Measurements from ENCODE around the gene ITPR2. TPM values are rescaled to one million over a fixed set of nuclear protein-coding genes. Genes with fewer than 3 reads are reported as not detected.

ITPR2 gene
- total and polyA plus RNA-seq, 4 donors = 30.9 to 133 (median 73.2) TPM

- Histone ChIP-seq H3K9me3 (ENCODE audit: control insufficient read depth, insufficient read depth, low read length) (no peaks in the 10 kb centered on the region), H3K27me3 (ENCODE audit: control insufficient read depth, insufficient read depth, low read length) (no peaks in the 10 kb centered on the region), H3K27ac (ENCODE audit: low read depth, low read length) (no peak overlapping the region), H3K4me3 (ENCODE audit: low read depth, low read length) (no peak overlapping the region), H3K36me3 (ENCODE audit: control insufficient read depth, insufficient read depth, low read length) (peaks cover 2% of the 10 kb centered on the region), H3K4me1 (ENCODE audit: control insufficient read depth, insufficient read depth, low read length) (no peaks in the 10 kb centered on the region)
- 100% methylated on average over 2 of the region's 2 CpGs for WGBS (ENCODE audit: insufficient coverage)
- DNase-seq (ENCODE audit: low read depth in 4 of 6, low spot score in 6 of 6) = no peak
Observed at GRCh38 chr12:26717757-26718156, 115.2 kb downstream of the ITPR2 start.

- Histone ChIP-seq H3K36me3 (ENCODE audit: control insufficient read depth, insufficient read depth, low read length) (peaks cover 3% of the 10 kb centered on the region), H3K27me3 (ENCODE audit: control insufficient read depth, insufficient read depth, low read length) (no peaks in the 10 kb centered on the region), H3K4me1 (ENCODE audit: control insufficient read depth, insufficient read depth, low read length) (no peaks in the 10 kb centered on the region), H3K9me3 (ENCODE audit: control insufficient read depth, insufficient read depth, low read length) (no peaks in the 10 kb centered on the region), H3K27ac (ENCODE audit: low read depth, low read length) (no peak overlapping the region), H3K4me3 (ENCODE audit: low read depth, low read length) (no peak overlapping the region)
- WGBS (ENCODE audit: insufficient coverage) = 90% methylated on average over 3 of the region's 5 CpGs
- DNase-seq (ENCODE audit: low read depth in 4 of 6, low spot score in 6 of 6) = no peak
Observed at GRCh38 chr12:26715232-26715631, 117.8 kb downstream of the ITPR2 start.

- Histone ChIP-seq H3K36me3 (ENCODE audit: control insufficient read depth, insufficient read depth, low read length) (peaks cover 3% of the 10 kb centered on the region), H3K4me3 (ENCODE audit: low read depth, low read length) (no peak overlapping the region), H3K9me3 (ENCODE audit: control insufficient read depth, insufficient read depth, low read length) (no peaks in the 10 kb centered on the region), H3K27me3 (ENCODE audit: control insufficient read depth, insufficient read depth, low read length) (no peaks in the 10 kb centered on the region), H3K4me1 (ENCODE audit: control insufficient read depth, insufficient read depth, low read length) (no peaks in the 10 kb centered on the region), H3K27ac (ENCODE audit: low read depth, low read length) (no peak overlapping the region)
- no CpG with 5 or more reads among the region's 8 CpGs for WGBS (ENCODE audit: insufficient coverage)
- no peak for DNase-seq (ENCODE audit: low read depth in 4 of 6, low spot score in 6 of 6)
Observed at GRCh38 chr12:26713885-26714383, 119.1 kb downstream of the ITPR2 start.

GRCh38 chr12:26712892-26713291, 120.1 kb downstream of the ITPR2 start:
- DNase-seq (ENCODE audit: low read depth in 4 of 6, low spot score in 6 of 6) = no peak
- Histone ChIP-seq H3K9me3 (ENCODE audit: control insufficient read depth, insufficient read depth, low read length) (no peaks in the 10 kb centered on the region), H3K4me1 (ENCODE audit: control insufficient read depth, insufficient read depth, low read length) (no peaks in the 10 kb centered on the region), H3K4me3 (ENCODE audit: low read depth, low read length) (no peak overlapping the region), H3K36me3 (ENCODE audit: control insufficient read depth, insufficient read depth, low read length) (peaks cover 3% of the 10 kb centered on the region), H3K27me3 (ENCODE audit: control insufficient read depth, insufficient read depth, low read length) (no peaks in the 10 kb centered on the region), H3K27ac (ENCODE audit: low read depth, low read length) (no peak overlapping the region)
- WGBS (ENCODE audit: insufficient coverage) = 61% methylated on average over 5 of the region's 5 CpGs

- DNase-seq (ENCODE audit: low read depth in 4 of 6, low spot score in 6 of 6) = no peak
Observed at GRCh38 chr12:26711569-26711968, 121.4 kb downstream of the ITPR2 start.

GRCh38 chr12:26711072-26711471, 121.9 kb downstream of the ITPR2 start:
- 80% methylated on average over 4 of the region's 5 CpGs for WGBS (ENCODE audit: insufficient coverage)
- H3K4me3 ChIP-seq (ENCODE audit: low read depth, low read length) = no peak overlapping the region
- H3K27ac ChIP-seq (ENCODE audit: low read depth, low read length) = no peak overlapping the region
- H3K9me3 ChIP-seq (ENCODE audit: control insufficient read depth, insufficient read depth, low read length) = no peaks in the 10 kb centered on the region
- H3K36me3 ChIP-seq (ENCODE audit: control insufficient read depth, insufficient read depth, low read length) = peaks cover 3% of the 10 kb centered on the region
- no peak for DNase-seq (ENCODE audit: low read depth in 4 of 6, low spot score in 6 of 6)
- no peaks in the 10 kb centered on the region for H3K27me3 ChIP-seq (ENCODE audit: control insufficient read depth, insufficient read depth, low read length)
- no peaks in the 10 kb centered on the region for H3K4me1 ChIP-seq (ENCODE audit: control insufficient read depth, insufficient read depth, low read length)

More at GRCh38 chr12:26711569-26711968, 121.4 kb downstream of the ITPR2 start:
- Histone ChIP-seq H3K4me3 (ENCODE audit: low read depth, low read length) (no peak overlapping the region), H3K36me3 (ENCODE audit: control insufficient read depth, insufficient read depth, low read length) (peaks cover 3% of the 10 kb centered on the region), H3K27me3 (ENCODE audit: control insufficient read depth, insufficient read depth, low read length) (no peaks in the 10 kb centered on the region), H3K27ac (ENCODE audit: low read depth, low read length) (peak overlapping the region; percentile 15), H3K4me1 (ENCODE audit: control insufficient read depth, insufficient read depth, low read length) (no peaks in the 10 kb centered on the region), H3K9me3 (ENCODE audit: control insufficient read depth, insufficient read depth, low read length) (no peaks in the 10 kb centered on the region)
- 77% methylated on average over 3 of the region's 3 CpGs for WGBS (ENCODE audit: insufficient coverage)

GRCh38 chr12:26705851-26706250, 127.1 kb downstream of the ITPR2 start:
- H3K27ac ChIP-seq (ENCODE audit: low read depth, low read length) = no peak overlapping the region

GRCh38 chr12:26704684-26705460, 128.1 kb downstream of the ITPR2 start:
- no peaks in the 10 kb centered on the region for H3K9me3 ChIP-seq (ENCODE audit: control insufficient read depth, insufficient read depth, low read length)
- WGBS (ENCODE audit: insufficient coverage) = 8% methylated on average over 1 of the region's 2 CpGs
- no peaks in the 10 kb centered on the region for H3K36me3 ChIP-seq (ENCODE audit: control insufficient read depth, insufficient read depth, low read length)
- no peak overlapping the region for H3K4me3 ChIP-seq (ENCODE audit: low read depth, low read length)
- no peak for DNase-seq (ENCODE audit: low read depth in 4 of 6, low spot score in 6 of 6)
- peak overlapping the region; percentile 33 for H3K27ac ChIP-seq (ENCODE audit: low read depth, low read length)
- H3K27me3 ChIP-seq (ENCODE audit: control insufficient read depth, insufficient read depth, low read length) = no peaks in the 10 kb centered on the region
- H3K4me1 ChIP-seq (ENCODE audit: control insufficient read depth, insufficient read depth, low read length) = no peaks in the 10 kb centered on the region

More at GRCh38 chr12:26705851-26706250, 127.1 kb downstream of the ITPR2 start:
- H3K9me3 ChIP-seq (ENCODE audit: control insufficient read depth, insufficient read depth, low read length) = no peaks in the 10 kb centered on the region
- DNase-seq (ENCODE audit: low read depth in 4 of 6, low spot score in 6 of 6) = no peak
- no peaks in the 10 kb centered on the region for H3K36me3 ChIP-seq (ENCODE audit: control insufficient read depth, insufficient read depth, low read length)
- H3K27me3 ChIP-seq (ENCODE audit: control insufficient read depth, insufficient read depth, low read length) = no peaks in the 10 kb centered on the region
- H3K4me1 ChIP-seq (ENCODE audit: control insufficient read depth, insufficient read depth, low read length) = no peaks in the 10 kb centered on the region
- no peak overlapping the region for H3K4me3 ChIP-seq (ENCODE audit: low read depth, low read length)
- WGBS (ENCODE audit: insufficient coverage) = no CpG with 5 or more reads among the region's 2 CpGs

GRCh38 chr12:26704214-26704613, 128.8 kb downstream of the ITPR2 start:
- Histone ChIP-seq H3K4me3 (ENCODE audit: low read depth, low read length) (no peak overlapping the region), H3K4me1 (ENCODE audit: control insufficient read depth, insufficient read depth, low read length) (no peaks in the 10 kb centered on the region), H3K27me3 (ENCODE audit: control insufficient read depth, insufficient read depth, low read length) (no peaks in the 10 kb centered on the region), H3K27ac (ENCODE audit: low read depth, low read length) (no peak overlapping the region), H3K36me3 (ENCODE audit: control insufficient read depth, insufficient read depth, low read length) (no peaks in the 10 kb centered on the region), H3K9me3 (ENCODE audit: control insufficient read depth, insufficient read depth, low read length) (no peaks in the 10 kb centered on the region)
- DNase-seq (ENCODE audit: low read depth in 4 of 6, low spot score in 6 of 6) = no peak
- WGBS (ENCODE audit: insufficient coverage) = no CpG with 5 or more reads among the region's 1 CpG

- Histone ChIP-seq H3K4me3 (ENCODE audit: low read depth, low read length) (no peak overlapping the region), H3K4me1 (ENCODE audit: control insufficient read depth, insufficient read depth, low read length) (no peaks in the 10 kb centered on the region), H3K27me3 (ENCODE audit: control insufficient read depth, insufficient read depth, low read length) (no peaks in the 10 kb centered on the region), H3K9me3 (ENCODE audit: control insufficient read depth, insufficient read depth, low read length) (no peaks in the 10 kb centered on the region), H3K27ac (ENCODE audit: low read depth, low read length) (no peak overlapping the region), H3K36me3 (ENCODE audit: control insufficient read depth, insufficient read depth, low read length) (no peaks in the 10 kb centered on the region)
- no peak for DNase-seq (ENCODE audit: low read depth in 4 of 6, low spot score in 6 of 6)
- 100% methylated on average over 1 of the region's 4 CpGs for WGBS (ENCODE audit: insufficient coverage)
Observed at GRCh38 chr12:26702741-26703140, 130.3 kb downstream of the ITPR2 start.
